Endothelial cell of umbilical vein (primary cell): ENCODE results near the gene KCTD20. TPM values are rescaled to one million over a fixed set of nuclear protein-coding genes. Genes with fewer than 3 reads are reported as not detected.

Experiments
- BruUV-seq: library from RNA; stranded (reverse); fragments of 400-500 nt; replicated peaks from 2 replicates; lab custom pipeline; 2021; lab: Mats Ljungman, UMichigan
- CTCF ChIA-PET: fragments of 300-600, 350-600 bp; sonication (Branson Sonifier 250); formaldehyde crosslinking; loops from one replicate; lab custom pipeline; 2021; ENCODE audit warnings: antibody characterized with exemption, inconsistent platforms; lab: Charles Lee
- POLR2A ChIA-PET: fragments of 300-600, 350-600 bp; sonication (Branson Sonifier 250); formaldehyde crosslinking; loops from one replicate; lab custom pipeline; 2021; ENCODE audit warnings: antibody characterized with exemption, inconsistent platforms; lab: Charles Lee
- DNase-seq: peaks from one replicate; pipeline ENCODE4 v3.0.0-alpha.2; 2011; ENCODE audit warnings: low read depth, low spot score
- FAIRE-seq: peaks from 2 replicates; lab custom pipeline; 2011; peaks lifted over from hg19 to GRCh38; lab: Jason Lieb, UNC
- H2AFZ ChIP-seq: 2 replicates; pipeline ENCODE4 v1.6.0; 2012; ENCODE audit warnings: low read depth, low read length, control low read depth, inconsistent platforms
- H3K27ac ChIP-seq: 2 replicates; pipeline ENCODE4 v1.5.1; 2011; ENCODE audit warnings: low read depth, mild to moderate bottlenecking, control low read depth, low read length, moderate library complexity; ENCODE audit not compliant: insufficient read depth
- H3K27me3 ChIP-seq, 2 experiments: 2 replicates each; pipeline versions ENCODE4 v1.6.0 to v1.6.1; 2011; ENCODE audit warnings: low read length in 2 of 2, mixed read lengths in 1 of 2; ENCODE audit not compliant: control insufficient read depth in 2 of 2, insufficient read depth in 2 of 2
- H3K36me3 ChIP-seq, 2 experiments: 2 replicates in 1 of 2; 3 replicates in 1 of 2; pipeline ENCODE4 v1.5.1; 2011; ENCODE audit warnings: low read length in 2 of 2, mild to moderate bottlenecking in 1 of 2, moderate library complexity in 1 of 2; ENCODE audit not compliant: control insufficient read depth in 2 of 2, insufficient read depth in 2 of 2; ENCODE audit errors: extremely low read depth in 1 of 2
- H3K4me1 ChIP-seq: 3 replicates; pipeline ENCODE4 v1.5.1; 2011; ENCODE audit warnings: mild to moderate bottlenecking, low read length; ENCODE audit not compliant: control insufficient read depth, insufficient read depth; ENCODE audit errors: extremely low read depth
- H3K4me2 ChIP-seq: 2 replicates; pipeline ENCODE4 v1.6.1; 2011; ENCODE audit warnings: low read length, control low read depth, mixed read lengths; ENCODE audit not compliant: insufficient read depth
- H3K4me3 ChIP-seq, 3 experiments: fragments of 200-600 bp in 1 of 3; sonication (generic), shearing (Covaris generic) in 1 of 3; replicated peaks in 1 of 3; 2 replicates each; pipeline ENCODE4 v1.5.1; 2011 to 2016; ENCODE audit warnings: control low read depth in 3 of 3, low read length in 3 of 3, mild to moderate bottlenecking in 2 of 3, inconsistent platforms in 1 of 3, low read depth in 1 of 3, moderate library complexity in 1 of 3; ENCODE audit not compliant: insufficient read depth in 1 of 3
- H3K79me2 ChIP-seq: 2 replicates; pipeline ENCODE4 v1.6.0; 2012; ENCODE audit warnings: low read length, inconsistent platforms; ENCODE audit not compliant: control insufficient read depth, insufficient read depth
- H3K9ac ChIP-seq: replicated peaks from 2 replicates; pipeline ENCODE3; 2011; ENCODE audit warnings: low read length, control low read depth; ENCODE audit not compliant: insufficient read depth; ENCODE audit errors: extremely low read depth
- H3K9me1 ChIP-seq: replicated peaks from 3 replicates; pipeline ENCODE4 v1.6.0; 2011; ENCODE audit warnings: mild to moderate bottlenecking, low read length; ENCODE audit not compliant: control insufficient read depth, insufficient read depth; ENCODE audit errors: extremely low read depth
- H3K9me3 ChIP-seq: replicated peaks from 2 replicates; pipeline ENCODE4 v1.5.1; 2012; ENCODE audit warnings: low read length, inconsistent platforms; ENCODE audit not compliant: control insufficient read depth, insufficient read depth
- H4K20me1 ChIP-seq: replicated peaks from 2 replicates; pipeline ENCODE3; 2011; ENCODE audit warnings: mild to moderate bottlenecking, low read length; ENCODE audit not compliant: control insufficient read depth, insufficient read depth; ENCODE audit errors: extremely low read depth
- FOS ChIP-seq: IDR thresholded peaks from 2 replicates; pipeline ENCODE4 v1.6.1; 2011; ENCODE audit warnings: mild to moderate bottlenecking, low read length, moderate library complexity, borderline replicate concordance; ENCODE audit not compliant: insufficient read depth
- GATA2 ChIP-seq: IDR thresholded peaks from 2 replicates; pipeline ENCODE4 v1.7.0; 2011; ENCODE audit warnings: low read depth, mild to moderate bottlenecking, moderate library complexity, mixed read lengths, low read length; ENCODE audit not compliant: insufficient read length, insufficient read depth
- JUN ChIP-seq: IDR thresholded peaks from 2 replicates; pipeline ENCODE4 v1.6.1; 2011; ENCODE audit warnings: borderline replicate concordance, low read depth; ENCODE audit not compliant: insufficient read length, insufficient read depth
- MYC ChIP-seq: IDR thresholded peaks from one replicate; pipeline ENCODE4 v1.6.1; 2011; ENCODE audit warnings: mild to moderate bottlenecking, low read depth, low read length
- POLR2A ChIP-seq: IDR thresholded peaks from 2 replicates; pipeline ENCODE4 v1.6.1; 2012; ENCODE audit warnings: low read depth, mild to moderate bottlenecking, control low read depth, low read length
- POLR2AphosphoS5 ChIP-seq: IDR thresholded peaks from 2 replicates; pipeline ENCODE4 v1.6.1; 2012; ENCODE audit warnings: low read depth, mild to moderate bottlenecking, control low read depth, low read length, moderate library complexity; ENCODE audit not compliant: insufficient read depth
- dilution Hi-C: fragments of 300-500 bp; cut with MboI; formaldehyde crosslinking; loops from one replicate; pipeline ENCODE4 v1.15.0; 2019; ENCODE audit warnings: low sequenced_read_pairs; ENCODE audit not compliant: extremely low pct_ligation_motif_present
- intact Hi-C: fragments of 100-400 bp; cut with micrococcal nuclease; formaldehyde crosslinking; loops from one replicate; pipeline ENCODE4 v1.10.0; 2022
- polyA plus RNA-seq, 4 experiments: library from polyadenylated mRNA; depleted of rRNA in 3 of 4; stranded (reverse) in 3 of 4; unstranded in 1 of 4; fragments of >200 nt; gene quantifications; 2 replicates each; pipeline versions ENCODE4 v1.2.1 to v1.2.3, GENCODE V29; 2011 to 2012; ENCODE audit warnings: missing spikeins in 1 of 4
- total RNA-seq: library from RNA; stranded (reverse); gene quantifications from 2 replicates; pipeline ENCODE4 v1.2.3, GENCODE V29; 2021
- TF ChIP-seq, protein P1 (sequence below), 2 donors: IDR thresholded peaks; 1 replicate in 1 of 2; 2 replicates in 1 of 2; pipeline ENCODE4 v1.5.1; 2011; ENCODE audit warnings: low read length in 2 of 2, mild to moderate bottlenecking in 2 of 2, moderate library complexity in 2 of 2, control low read depth in 1 of 2, inconsistent platforms in 1 of 2, low read depth in 1 of 2; ENCODE audit not compliant: insufficient read depth in 1 of 2; ENCODE audit errors: extremely low read depth in 1 of 2

KCTD20 gene
- total and polyA plus RNA-seq, 2 donors (not counting 3 experiments of a cell fraction or from before 2014, with no cell fraction given) = 26.2 to 47.2 TPM

DNA sequence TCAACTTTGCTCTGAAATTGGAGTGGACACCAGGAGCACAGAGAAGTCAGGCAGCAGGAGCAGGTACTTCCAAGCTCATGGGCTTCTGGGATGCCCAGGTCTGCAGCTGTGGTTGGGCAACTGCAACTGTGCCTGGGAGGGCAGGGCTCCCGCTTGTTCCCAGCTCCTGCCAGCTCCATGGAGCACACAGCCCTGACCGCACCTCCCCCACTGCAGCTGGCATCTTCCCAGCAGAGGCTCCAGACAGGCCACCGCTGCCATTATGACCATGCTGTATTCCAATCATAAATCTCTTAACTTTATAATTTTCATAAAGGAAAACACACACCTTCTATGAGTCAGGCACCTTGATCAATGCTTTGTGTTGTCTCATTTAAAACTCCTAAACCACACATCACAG lies 67.6 kb downstream of the KCTD20 start:
- Histone ChIP-seq H3K9ac (no peak overlapping the region), H3K36me3 (peaks cover 12 to 18% of the 10 kb centered on the region in 2 experiments), H3K27me3 (no peaks in the 10 kb centered on the region), H4K20me1 (no peaks in the 10 kb centered on the region), H3K4me1 (no peaks in the 10 kb centered on the region), H3K4me3 (no peak overlapping the region), H2AFZ (no peak overlapping the region), H3K9me3 (no peaks in the 10 kb centered on the region), H3K27ac (no peak overlapping the region), H3K4me2 (no peak overlapping the region), H3K79me2 (no peaks in the 10 kb centered on the region), H3K9me1 (no peaks in the 10 kb centered on the region)
- no peak for DNase-seq
- no TSS peak for BruUV-seq
- dilution Hi-C loops = no loop called here
- POLR2A ChIA-PET = no interaction called here
- CTCF ChIA-PET = no interaction called here
- FAIRE-seq = no peak
- TF ChIP-seq FOS = no peak
- TF ChIP-seq, protein P1, sequence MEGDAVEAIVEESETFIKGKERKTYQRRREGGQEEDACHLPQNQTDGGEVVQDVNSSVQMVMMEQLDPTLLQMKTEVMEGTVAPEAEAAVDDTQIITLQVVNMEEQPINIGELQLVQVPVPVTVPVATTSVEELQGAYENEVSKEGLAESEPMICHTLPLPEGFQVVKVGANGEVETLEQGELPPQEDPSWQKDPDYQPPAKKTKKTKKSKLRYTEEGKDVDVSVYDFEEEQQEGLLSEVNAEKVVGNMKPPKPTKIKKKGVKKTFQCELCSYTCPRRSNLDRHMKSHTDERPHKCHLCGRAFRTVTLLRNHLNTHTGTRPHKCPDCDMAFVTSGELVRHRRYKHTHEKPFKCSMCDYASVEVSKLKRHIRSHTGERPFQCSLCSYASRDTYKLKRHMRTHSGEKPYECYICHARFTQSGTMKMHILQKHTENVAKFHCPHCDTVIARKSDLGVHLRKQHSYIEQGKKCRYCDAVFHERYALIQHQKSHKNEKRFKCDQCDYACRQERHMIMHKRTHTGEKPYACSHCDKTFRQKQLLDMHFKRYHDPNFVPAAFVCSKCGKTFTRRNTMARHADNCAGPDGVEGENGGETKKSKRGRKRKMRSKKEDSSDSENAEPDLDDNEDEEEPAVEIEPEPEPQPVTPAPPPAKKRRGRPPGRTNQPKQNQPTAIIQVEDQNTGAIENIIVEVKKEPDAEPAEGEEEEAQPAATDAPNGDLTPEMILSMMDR (IDR thresholded peaks at IDR 0.05; ENCODE audit: extremely low read depth in 1 of 2, insufficient read depth in 1 of 2, low read depth in 1 of 2, low read length in 2 of 2) = no peak
- TF ChIP-seq POLR2A = no peak
- TF ChIP-seq MYC = no peak
- no peak for TF ChIP-seq JUN
- no peak for TF ChIP-seq GATA2
- no peak for TF ChIP-seq POLR2AphosphoS5
- intact Hi-C loops = no loop called here
